NT2/D1 (cell line): ENCODE data around the gene TMEM150A.

Experiments used
- SUZ12 ChIP-seq: IDR thresholded peaks from 2 replicates; pipeline ENCODE4 v1.6.1; 2011; ENCODE audit not compliant: insufficient read length, insufficient read depth; ENCODE audit errors: extremely low read depth
- ZNF274 ChIP-seq: IDR thresholded peaks from 2 replicates; pipeline ENCODE4 v1.6.1; 2011; ENCODE audit warnings: mild to moderate bottlenecking, low read depth, low read length

- TF ChIP-seq ZNF274 = no peak
- TF ChIP-seq SUZ12 = no peak
Measured at GRCh38 chr2:85549095-85549494, 53.4 kb downstream of the TMEM150A start.
